GM18511 (cell line): ENCODE results near the gene LHX6.

Experiments
- ATAC-seq: cut with Tn5 transposase; IDR thresholded peaks from one replicate; pipeline ENCODE4 v1.9.1; 2021; ENCODE audit warnings: mild to moderate bottlenecking, moderate library complexity; ENCODE audit not compliant: unreplicated experiment

Gene LHX6

DNA sequence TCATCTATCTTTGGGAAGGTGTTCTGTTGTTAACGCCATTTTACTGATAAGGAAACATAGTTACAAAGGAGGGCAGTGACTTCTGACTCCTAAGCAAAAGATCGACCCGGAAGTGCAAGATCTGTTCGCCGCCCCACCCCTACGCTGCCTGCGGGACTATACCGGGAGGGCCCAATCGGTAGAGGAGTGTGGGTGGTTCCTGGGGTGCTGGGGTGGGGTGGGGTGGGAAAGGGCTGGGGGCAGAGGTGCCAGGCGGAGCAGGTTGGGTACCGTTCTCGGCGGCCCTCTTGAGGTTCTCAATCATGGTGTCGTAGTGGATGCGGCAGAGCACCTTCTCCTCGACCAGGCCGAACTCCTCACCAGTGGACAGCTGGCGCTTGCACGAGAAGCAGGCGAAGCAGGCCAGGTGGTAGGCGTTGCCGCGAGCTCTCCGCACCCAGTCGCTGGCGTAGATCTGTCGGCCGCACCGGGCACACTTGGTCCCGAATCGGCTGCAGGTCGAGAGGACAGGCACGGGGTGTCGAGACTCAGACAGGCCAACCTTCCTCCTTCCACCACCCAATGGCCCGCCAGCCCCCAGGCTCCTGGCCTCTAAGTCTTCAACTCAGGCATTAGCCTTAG, 11.8 kb downstream of the LHX6 start:
- no peak for ATAC-seq

DNA sequence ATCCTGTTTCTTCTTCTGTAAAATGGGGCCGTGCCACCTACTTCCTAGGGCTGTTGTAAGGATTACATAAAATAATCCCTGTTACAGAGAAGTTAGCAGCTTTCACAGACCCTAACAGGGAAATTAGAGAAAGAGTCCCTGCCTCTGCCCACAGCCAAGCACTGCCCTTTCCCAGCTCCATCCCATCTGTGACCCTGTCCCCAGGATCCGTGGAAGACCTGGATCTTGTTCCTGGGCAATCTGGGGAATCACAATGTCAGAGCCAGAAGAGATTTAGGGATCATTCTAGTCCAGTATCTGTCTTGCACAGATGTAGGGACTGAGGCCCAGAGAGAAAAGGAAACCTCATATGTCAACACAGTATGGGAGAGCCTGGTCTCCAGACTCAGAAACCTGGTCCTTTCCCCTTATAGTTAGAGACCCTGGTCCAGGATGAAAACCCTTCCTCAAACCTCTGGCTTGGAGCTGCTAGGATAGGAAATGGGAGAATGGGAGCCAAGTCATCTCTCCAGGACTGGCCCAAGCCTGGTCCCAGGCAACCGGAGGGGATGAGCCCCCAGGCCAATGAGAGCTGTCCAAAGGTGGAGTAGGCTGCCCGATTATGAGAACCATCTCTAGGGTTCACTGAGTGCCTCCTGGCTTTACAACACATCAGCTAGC, 12.5 kb downstream of the LHX6 start:
- ATAC-seq, result no peak

DNA sequence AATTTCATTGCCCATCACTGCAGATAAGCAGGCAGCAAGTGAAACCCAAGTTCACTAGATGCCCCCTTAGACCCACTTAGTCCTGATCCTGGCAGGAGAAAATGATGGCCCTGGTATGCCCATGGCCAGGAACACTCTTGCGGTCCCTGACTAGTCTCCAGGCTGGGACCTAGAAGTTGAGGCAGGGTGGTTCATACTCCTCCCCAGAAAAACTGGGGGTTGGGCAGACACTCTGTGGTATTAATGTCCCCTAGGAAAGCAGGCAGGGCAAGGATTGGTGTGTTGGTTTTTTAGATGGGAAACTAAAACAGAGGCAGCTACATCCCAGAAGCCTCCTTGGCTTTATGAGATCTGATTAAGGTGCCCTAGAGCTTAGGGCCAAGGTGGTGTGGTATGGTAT, 13.1 kb downstream of the LHX6 start:
- no peak for ATAC-seq

DNA sequence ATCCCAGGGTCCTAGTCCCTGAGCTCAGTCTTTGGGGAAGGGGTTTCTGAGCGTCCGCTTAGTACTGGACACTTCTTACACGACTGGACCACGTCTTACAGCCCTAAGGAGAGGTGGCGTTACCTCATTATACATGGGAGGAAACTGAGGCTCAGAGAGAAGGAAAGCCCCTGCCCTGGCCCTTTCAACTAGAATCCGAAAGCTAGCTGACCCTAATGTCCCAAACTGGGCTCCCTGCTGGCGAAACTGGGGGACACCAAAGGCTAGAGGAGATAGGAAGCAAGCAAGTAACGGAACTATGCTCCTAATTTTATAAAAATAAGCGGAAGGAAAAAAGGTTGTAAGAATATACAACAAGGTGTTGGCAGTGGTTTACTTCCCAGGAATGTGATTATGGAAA, 14.2 kb downstream of the LHX6 start:
- ATAC-seq, result no peak

DNA sequence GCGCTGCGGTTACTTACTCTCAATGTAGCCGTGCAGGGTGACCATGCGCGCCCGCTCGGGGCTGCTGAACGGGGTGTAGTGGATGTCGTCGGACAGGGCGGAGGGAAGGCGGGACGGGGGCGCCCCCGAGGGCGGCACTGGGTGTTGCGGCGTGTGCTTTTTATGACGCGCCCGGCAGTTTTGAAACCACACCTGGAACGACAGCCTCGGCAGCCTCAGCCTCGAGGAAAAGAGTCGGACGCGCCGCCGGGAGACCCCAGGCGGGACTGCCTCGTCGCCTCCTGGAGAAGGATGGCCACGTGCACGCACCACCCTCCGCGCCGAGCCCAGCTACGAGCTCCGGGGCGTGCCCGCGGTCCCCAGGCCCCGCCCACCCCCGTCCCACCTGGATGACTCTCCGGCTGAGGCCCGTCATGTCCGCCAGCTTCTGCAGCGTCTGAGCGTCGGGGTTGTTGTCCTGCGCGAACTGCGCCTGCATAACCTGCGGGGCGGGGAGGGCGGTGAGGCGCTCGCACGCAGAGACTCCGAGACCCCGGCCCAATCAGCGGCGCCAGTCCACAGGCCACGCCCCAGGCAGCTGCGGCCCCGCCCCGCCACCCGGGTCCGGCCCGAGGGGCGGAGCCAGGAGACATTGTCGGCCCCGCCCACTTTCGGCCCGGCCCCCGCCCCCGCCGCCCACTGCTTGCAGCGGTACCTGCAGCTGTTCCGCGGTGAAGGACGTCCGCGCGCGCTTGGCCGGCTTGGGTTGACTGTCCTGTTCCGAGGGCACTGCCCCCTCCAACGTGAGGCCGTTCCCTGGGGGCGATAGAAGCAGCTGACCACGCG, 15.0 kb downstream of the LHX6 start:
- ATAC-seq, result peak; percentile 68

DNA sequence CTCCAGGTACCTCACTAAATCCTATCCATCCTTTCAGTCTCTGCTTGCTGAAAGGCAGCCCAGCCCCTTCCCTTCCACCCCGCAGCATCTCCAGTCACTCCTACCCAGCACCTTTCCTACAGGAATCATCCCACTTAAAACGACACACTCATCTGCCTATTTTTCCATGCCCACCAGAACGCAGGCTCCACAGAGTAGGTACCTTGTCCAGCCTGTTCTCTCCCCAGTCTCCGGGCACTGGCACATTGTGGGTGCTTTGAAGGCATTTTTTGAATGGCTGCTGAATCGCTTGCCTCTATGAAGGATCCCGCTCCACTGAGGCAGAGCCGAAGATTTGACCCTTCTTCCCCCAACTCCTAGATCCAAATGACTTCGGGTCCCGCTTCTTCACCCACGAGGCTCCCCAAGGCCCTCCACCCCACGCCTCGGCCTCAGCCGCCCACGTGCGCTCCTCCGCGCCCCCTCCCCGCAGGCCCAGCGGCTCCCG, 15.6 kb downstream of the LHX6 start:
- ATAC-seq, result no peak

DNA sequence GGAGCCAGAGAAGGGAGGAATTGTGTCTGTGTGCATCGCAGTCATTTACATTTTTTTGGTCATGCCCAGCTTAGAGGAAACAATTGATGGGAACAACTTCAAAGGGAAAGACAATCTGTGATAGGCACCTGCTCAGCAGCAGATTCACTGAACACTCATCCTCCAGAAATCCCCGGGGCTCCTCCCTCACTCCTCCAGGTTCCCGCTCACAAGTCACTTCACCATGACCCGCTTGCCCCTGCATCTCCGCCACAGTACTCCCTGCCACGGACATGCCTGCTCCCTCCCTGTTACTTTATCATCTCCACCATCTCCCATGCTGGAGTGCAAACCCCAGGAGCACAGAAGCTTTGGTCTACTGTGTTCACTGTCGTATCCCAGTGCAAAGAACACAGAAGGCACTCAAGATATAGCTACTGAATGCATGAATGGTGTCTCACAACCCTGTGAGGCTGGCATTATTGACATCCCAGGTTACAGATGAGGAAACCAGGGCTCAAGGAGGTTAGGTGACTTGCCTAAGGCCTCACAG, 16.2 kb downstream of the LHX6 start:
- no peak for ATAC-seq

DNA sequence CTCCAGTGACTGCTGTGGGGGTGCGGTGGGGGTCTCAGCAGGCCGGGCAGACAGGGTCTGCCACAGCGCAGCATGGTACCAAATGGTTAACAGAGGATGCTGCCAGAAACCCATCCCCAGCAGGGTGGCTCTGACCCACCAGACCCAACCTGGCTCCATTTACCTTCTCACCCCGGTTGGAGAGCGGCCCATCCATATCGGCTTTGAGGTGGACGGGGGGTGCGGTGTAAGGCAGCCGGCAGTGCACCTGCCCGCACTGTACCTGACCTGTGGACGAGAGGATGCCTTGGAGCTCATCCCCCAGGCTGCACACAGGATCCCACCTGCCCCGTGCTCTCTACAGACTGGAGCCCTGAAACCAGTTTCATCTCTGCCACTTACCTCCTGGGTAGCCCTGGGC, 19.3 kb downstream of the LHX6 start:
- ATAC-seq, result no peak

DNA sequence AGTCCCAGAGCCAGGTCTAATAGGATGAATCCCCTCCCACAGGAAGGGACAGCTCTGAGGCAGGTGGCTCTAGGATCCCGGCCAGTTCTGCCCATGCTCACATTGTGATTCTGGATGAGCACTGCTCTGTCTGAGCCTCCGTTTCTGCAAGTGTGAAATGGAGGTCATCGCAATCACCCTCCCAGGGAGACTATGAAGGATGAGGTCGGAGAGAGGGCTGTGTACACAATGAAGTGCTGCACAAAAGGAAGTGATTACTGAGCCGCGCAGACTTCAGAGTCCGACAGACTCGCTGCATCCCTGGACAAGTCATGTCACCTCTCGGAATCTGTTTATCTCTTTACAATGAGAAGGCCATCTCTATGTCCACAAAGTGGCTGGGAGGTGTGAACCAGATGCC, 21.7 kb downstream of the LHX6 start:
- ATAC-seq, result no peak

DNA sequence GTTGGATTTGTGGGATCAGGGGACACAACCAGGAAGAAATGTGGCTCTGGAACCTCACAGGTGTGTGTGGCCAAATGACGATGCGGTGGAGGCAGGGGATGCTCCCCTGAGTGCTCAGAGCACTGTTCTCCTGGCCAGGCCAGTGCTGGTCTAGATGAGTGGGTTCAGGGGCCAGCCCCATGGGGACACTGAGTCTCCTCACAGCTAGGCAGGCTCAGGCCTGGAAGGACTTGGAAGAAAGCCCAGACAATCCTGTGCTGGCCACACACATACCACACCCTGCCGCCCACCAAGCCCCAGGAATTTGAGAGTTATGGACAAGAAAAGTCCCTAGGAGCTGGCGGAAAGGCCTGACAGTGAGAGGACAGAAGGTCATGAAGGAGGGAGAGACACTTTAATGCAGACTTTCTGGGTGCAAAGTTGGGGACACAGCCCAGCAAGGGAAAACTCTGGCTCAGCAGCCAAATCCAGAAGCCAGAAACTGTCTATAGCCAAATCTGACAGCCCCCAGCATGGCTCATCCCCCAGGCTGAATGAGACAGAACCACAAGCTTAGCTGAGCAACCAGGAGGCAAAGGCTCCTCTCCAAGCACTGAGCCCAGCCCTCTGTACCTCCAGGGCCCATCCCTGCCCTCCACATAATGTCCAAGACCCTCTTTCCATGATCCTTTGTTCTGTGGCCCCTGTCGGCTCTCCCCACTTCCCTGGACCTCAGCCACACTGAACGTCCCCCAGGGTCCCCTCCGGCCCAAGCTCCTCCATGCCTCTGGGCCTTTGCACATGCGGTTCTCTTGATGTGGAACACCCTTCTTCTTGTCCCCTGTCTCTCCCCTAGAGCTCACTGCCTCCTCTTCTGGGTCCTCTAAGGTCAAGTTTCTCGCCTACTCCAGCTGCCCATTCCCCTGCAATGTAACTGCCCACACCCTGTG, 22.4 kb downstream of the LHX6 start:
- ATAC-seq, result no peak

DNA sequence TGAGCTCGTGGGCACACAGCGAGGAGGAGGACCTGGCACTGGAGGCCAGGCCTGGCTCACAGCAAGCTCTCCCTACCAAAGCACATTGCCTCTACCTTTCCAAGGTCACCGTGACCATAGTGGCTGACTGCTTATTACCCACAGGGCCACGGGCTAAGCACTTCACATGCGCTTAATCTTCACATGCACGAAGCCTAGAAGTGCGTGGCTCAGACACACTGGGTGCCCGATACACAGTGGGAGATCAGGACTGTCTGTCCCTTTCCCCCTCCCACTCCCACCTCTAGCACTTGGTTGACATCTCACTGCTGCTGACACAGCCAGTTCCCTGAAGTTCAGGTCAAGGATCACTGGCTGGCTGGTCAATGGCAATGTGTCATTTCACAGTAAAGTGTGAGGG, 23.6 kb downstream of the LHX6 start:
- no peak for ATAC-seq

DNA sequence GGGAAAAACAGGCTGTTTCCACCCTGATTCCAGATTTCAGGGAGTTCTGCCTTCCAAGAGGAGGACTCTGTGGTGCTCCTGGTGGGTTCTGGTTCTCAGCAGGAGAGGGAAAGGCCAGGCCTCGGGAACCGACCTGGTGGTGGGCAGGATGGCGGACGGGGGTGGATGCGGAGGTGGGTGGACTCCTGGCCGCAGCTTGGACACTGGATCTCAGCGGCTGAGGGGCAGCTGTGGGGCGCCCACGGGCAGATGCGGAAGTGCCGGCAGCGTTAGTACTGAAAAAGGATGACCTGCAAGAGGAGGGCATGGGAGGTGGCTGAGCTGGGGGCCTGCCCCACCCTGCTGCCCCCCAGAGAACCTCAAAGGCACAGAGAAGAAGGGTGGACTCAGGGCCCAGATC, 24.3 kb downstream of the LHX6 start:
- no peak for ATAC-seq

DNA sequence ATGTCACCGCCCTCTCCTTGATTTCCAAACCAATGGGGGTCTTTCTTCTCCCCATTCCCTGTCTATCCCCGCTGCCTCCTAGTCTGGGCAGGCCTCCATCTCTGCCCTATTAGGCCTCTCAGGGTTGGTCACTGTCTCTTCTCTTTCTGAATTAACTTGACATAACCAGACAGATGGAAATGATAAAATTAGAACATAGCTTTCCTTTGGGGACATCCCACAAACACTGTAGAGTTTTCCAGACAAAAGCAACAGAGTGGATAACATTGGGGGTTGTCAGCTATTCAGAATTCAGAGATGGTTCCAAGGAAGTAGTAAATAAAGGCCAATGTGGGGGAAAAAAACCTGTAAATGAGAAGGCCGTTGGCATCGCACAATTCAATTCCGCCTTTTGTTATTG, 24.7 kb downstream of the LHX6 start:
- no peak for ATAC-seq

DNA sequence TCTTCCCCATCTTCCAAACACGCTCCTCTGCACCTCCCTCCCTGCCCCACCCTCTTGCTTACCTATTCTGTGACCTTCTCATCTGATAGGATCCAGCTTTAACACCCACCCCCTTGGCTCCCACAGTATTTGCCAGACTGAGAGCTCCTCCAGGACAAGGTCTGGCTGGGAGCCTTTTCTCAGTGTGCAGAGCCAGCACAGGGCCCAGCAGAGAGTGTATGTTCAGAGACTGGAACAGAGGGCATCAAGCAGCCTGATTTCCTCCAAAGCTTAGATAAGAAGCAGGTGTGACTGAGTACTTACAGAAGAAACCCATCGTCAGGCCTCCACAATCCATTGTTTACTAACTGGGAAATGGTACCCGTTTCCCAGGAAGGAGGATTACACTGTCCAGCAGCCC, 26.6 kb downstream of the LHX6 start:
- ATAC-seq, result no peak

DNA sequence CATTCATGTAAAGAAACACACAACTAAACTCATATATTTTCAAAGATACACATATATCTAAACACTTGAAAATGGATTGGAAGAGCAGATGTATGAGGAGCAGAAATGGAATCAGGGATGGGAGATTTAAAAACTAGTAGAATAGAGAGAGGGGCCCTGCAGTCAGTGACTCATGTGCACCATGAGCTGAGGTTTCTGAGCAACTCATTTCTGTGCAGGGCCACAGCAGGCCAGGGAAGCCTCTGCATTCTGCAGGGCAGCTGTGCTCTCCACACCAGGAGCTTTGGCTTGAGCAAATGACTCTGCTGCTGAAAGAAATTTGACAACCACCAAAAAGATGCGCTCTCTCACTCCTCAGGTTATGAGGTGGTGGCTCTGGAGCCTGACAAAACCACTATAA, 27.1 kb downstream of the LHX6 start:
- no peak for ATAC-seq

DNA sequence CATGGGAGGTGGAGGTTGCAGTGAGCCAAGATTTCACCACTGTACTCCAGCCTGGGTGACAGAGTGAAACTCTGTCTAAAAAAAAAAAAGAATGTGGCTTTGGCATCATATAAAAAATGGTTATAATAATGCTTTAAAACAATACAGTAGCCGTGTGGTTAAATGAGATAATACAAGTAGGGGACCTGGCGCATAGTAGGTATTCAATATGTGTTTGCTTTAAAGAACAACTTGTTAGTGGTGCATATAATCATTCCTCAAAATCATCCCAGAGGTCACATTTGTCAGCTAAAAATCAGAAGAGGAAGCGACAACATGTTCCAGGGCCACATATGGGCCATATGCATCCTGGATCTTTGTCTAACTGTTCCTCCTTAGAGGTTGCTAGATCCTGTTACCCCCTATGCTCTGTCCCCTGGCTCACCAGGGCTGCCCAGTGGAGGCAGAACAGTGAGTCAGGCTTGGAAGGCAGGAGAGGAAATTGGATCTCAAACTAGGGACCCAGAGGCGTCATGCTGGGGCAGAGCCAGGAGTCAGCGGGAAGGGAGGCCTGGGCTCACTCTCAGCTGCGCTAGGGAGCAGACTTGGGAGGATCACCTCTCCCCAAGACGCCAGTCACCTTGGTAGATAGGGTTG, 27.7 kb downstream of the LHX6 start:
- ATAC-seq, result no peak

DNA sequence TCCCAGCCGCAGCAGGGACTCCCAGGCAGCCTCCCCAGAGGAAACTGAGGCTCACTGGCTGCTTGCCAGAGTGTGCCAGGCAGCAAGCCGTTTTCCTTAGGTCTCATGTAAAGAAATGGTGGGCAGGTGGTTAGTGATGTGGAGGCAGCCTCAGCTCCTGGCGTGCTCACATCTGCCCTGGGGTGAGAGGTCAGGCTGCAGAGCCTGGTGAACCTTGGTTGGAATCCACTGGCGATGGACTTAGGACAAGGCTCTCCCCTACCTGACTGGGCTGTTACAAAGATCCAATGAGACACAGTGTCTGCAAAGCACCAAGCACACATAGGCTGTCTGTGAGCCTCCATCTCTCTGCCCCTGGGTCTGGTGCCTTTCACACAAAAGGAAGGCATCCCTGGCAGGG, 30.9 kb downstream of the LHX6 start:
- ATAC-seq, result no peak

DNA sequence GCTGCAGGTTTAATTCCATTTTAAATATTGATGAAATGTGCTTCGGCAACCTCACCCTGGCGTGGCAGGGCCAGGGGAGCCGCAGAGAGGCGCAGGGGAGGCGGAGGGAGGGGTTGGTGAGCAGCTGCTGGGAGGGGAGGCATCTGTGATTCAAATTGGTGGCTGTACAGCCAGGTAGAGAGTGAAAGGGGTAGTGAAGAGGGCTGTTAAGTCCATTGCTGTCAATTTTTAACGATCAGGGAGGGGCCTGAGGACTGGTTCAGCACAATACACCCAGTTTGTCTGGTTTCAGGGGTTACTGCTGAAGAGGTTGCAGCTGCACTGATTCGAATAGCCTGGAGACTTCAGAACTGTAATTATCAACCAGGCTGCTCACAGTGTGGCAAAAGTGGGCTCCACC, 31.3 kb downstream of the LHX6 start:
- peak; percentile 78 for ATAC-seq

DNA sequence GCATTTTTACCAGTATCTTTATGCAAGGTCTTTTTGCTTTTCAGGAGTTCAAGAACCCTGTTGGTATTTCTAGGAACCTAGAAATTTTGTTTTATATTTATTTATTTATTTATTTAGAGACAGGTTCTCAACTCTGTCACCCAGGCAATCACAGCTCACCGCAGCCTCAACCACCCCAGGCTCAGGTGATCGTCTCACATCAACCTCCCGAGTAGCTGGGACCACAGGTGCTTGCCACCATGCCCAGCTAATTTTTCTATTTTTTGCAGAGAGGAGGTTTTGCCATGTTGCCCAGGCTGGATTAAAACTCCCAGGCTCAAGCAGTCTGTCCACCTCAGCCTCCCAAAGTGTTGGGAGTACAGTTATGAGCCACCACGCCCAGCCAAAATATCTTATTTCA, 32.9 kb downstream of the LHX6 start:
- ATAC-seq, result no peak

DNA sequence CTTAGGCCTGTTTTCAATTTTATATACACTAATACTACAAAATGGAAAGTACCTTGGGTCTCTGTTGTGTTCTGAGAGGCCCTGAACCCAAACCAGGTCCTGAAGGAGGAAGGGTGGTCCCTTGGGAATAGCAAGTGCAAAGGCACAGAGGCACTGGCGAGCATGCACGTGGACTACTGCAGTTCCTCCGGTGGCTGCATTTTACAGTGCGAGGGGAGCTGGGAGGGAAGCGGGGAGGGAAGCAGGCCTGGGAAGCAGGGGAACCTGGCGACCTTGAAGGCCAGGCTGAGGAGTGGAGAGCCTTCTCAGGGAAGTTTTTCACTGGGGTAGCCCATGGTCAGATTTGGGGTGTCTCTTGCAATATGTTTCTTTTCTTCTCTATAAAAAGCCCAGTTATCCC, 35.1 kb downstream of the LHX6 start:
- ATAC-seq, result no peak
